WTC11 (cell line): ENCODE data around the gene HSFX1.
"Not testable (repeated sequence)": the region's sequence is repeated elsewhere in the genome, so short reads cannot be mapped to it uniquely, and the experiment has no call there.

Experiments used
- CREB1 ChIP-seq: sonication (generic); formaldehyde crosslinking; IDR thresholded peaks from 2 replicates; pipeline ENCODE4 v1.8.0; 2023; ENCODE audit warnings: mild to moderate bottlenecking, missing genetic modification reagents
- CTCF ChIP-seq: fragments of 200-600 bp; IDR thresholded peaks from 2 replicates; pipeline ENCODE4 v1.8.0; 2022; ENCODE audit warnings: antibody characterized with exemption
- ERG ChIP-seq: fragments of 250-450 bp; sonication (Bioruptor Pico); IDR thresholded peaks from 2 replicates; pipeline ENCODE4 v1.8.0; 2021; ENCODE audit warnings: mild to moderate bottlenecking
- ETV6 ChIP-seq: sonication (generic); formaldehyde crosslinking; IDR thresholded peaks from 2 replicates; pipeline ENCODE4 v1.8.1; 2022; ENCODE audit warnings: mild to moderate bottlenecking, missing genetic modification reagents
- GABPB1 ChIP-seq: sonication (generic); formaldehyde crosslinking; IDR thresholded peaks from 2 replicates; pipeline ENCODE4 v1.8.1; 2023; ENCODE audit warnings: mild to moderate bottlenecking, missing genetic modification reagents
- MAX ChIP-seq: sonication (generic); formaldehyde crosslinking; IDR thresholded peaks from 2 replicates; pipeline ENCODE4 v1.8.0; 2022; ENCODE audit warnings: mild to moderate bottlenecking, missing genetic modification reagents
- STAT6 ChIP-seq: sonication (generic); formaldehyde crosslinking; conservative IDR thresholded peaks from 2 replicates; pipeline ENCODE4 v1.8.1; 2023; ENCODE audit warnings: mild to moderate bottlenecking, low read depth, missing genetic modification reagents, moderate library complexity
- USF1 ChIP-seq: sonication (generic); formaldehyde crosslinking; IDR thresholded peaks from 2 replicates; pipeline ENCODE4 v1.8.0; 2022; ENCODE audit warnings: mild to moderate bottlenecking, missing genetic modification reagents
- ZNF232 ChIP-seq: sonication (generic); formaldehyde crosslinking; IDR thresholded peaks from 2 replicates; pipeline ENCODE4 v1.8.0; 2022; ENCODE audit warnings: mild to moderate bottlenecking, missing genetic modification reagents

GRCh38 chrX:149770344-149770743 lies 3.5 kb upstream of the HSFX1 start:
- TF ChIP-seq CTCF; CREB1 (CRISPR knock-in tag); MAX; ZNF232 (CRISPR knock-in tag); ETV6 (CRISPR knock-in tag); ERG; GABPB1 (CRISPR knock-in tag); STAT6 (CRISPR knock-in tag); USF1 (CRISPR knock-in tag): not testable (repeated sequence)
